Testis (tissue), 2 donors: ENCODE measurements around the gene LRMDA.

Experiments
- POLR2A ChIP-seq: fragments of 450-650 bp; IDR thresholded peaks from one replicate; pipeline ENCODE4 v1.6.1; 2017; ENCODE audit warnings: antibody characterized with exemption, mild to moderate bottlenecking, moderate library complexity
- TF ChIP-seq, protein P1 (sequence below), 3 experiments: fragments of 450-650 bp in 2 of 3; fragments of 200-600 bp in 1 of 3; sonication (generic) in 1 of 3; IDR thresholded peaks; one replicate each; pipeline ENCODE4 v1.5.1; 2016 to 2019; ENCODE audit warnings: antibody characterized with exemption in 3 of 3, mild to moderate bottlenecking in 2 of 3, moderate library complexity in 1 of 3

DNA sequence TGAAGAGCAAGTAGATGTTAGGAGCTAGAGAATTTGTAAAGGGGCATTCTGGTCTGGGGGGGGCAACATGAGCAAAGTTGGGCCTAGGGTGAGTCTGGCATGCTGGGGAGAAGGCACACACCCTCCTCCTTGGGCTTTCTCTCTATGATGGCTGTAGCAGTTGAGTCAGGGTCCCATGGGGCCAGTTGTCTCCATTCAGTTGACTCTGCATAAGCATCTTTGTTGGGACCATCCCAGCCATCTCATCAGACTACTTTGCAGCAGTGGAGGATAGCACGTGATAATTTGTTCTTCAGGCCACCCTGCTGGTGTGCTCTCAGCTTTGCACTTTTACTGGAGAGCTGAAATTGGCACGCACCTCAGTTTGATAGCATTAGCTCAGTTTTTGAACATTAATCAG lies 55.2 kb downstream of the LRMDA start:
- TF ChIP-seq, protein P1, sequence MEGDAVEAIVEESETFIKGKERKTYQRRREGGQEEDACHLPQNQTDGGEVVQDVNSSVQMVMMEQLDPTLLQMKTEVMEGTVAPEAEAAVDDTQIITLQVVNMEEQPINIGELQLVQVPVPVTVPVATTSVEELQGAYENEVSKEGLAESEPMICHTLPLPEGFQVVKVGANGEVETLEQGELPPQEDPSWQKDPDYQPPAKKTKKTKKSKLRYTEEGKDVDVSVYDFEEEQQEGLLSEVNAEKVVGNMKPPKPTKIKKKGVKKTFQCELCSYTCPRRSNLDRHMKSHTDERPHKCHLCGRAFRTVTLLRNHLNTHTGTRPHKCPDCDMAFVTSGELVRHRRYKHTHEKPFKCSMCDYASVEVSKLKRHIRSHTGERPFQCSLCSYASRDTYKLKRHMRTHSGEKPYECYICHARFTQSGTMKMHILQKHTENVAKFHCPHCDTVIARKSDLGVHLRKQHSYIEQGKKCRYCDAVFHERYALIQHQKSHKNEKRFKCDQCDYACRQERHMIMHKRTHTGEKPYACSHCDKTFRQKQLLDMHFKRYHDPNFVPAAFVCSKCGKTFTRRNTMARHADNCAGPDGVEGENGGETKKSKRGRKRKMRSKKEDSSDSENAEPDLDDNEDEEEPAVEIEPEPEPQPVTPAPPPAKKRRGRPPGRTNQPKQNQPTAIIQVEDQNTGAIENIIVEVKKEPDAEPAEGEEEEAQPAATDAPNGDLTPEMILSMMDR (IDR thresholded peaks at IDR 0.05), result no peak
- TF ChIP-seq POLR2A, result no peak
